Spinal cord (tissue), 10 donors: ENCODE results near the gene MYOZ2. TPM values are rescaled to one million over a fixed set of nuclear protein-coding genes. Genes with fewer than 3 reads are reported as not detected.
"Not testable (repeated sequence)": the region's sequence is repeated elsewhere in the genome, so short reads cannot be mapped to it uniquely, and the experiment has no call there.

Source experiments
- DNase-seq, 6 donors: peaks; one replicate each; pipeline versions ENCODE4 v3.0.0 to v3.0.0-alpha.2; 2013 to 2015; ENCODE audit warnings: low spot score in 6 of 6, low read depth in 4 of 6
- H3K27ac ChIP-seq: one replicate; pipeline ENCODE4 v1.5.1; 2013; ENCODE audit warnings: low read depth, low read length, control low read depth
- H3K27me3 ChIP-seq: one replicate; pipeline ENCODE4 v1.6.1; 2013; ENCODE audit warnings: low read length; ENCODE audit not compliant: control insufficient read depth, insufficient read depth
- H3K36me3 ChIP-seq: one replicate; pipeline ENCODE4 v1.6.1; 2013; ENCODE audit warnings: low read length; ENCODE audit not compliant: control insufficient read depth, insufficient read depth
- H3K4me1 ChIP-seq: one replicate; pipeline ENCODE4 v1.6.1; 2013; ENCODE audit warnings: low read length; ENCODE audit not compliant: control insufficient read depth, insufficient read depth
- H3K4me3 ChIP-seq: one replicate; pipeline ENCODE4 v1.5.1; 2013; ENCODE audit warnings: low read depth, low read length, control low read depth
- H3K9me3 ChIP-seq: one replicate; pipeline ENCODE4 v1.6.1; 2013; ENCODE audit warnings: low read length; ENCODE audit not compliant: control insufficient read depth, insufficient read depth
- WGBS: methylation state at CpG from one replicate; pipeline ENCODE4 v1.1.5; 2013; ENCODE audit warnings: missing lambda C conversion rate; ENCODE audit not compliant: insufficient coverage; 5-methylcytosine and 5-hydroxymethylcytosine counted together
- polyA plus RNA-seq, 2 donors: library from polyadenylated mRNA; unstranded; fragments of 120-200 nt; gene quantifications; one replicate each; pipeline ENCODE4 v1.2.1, GENCODE V29; 2013; ENCODE audit not compliant: insufficient read length in 2 of 2
- total RNA-seq, 2 donors: library from RNA; depleted of rRNA in 1 of 2; stranded (reverse); fragments of 120-200 nt in 1 of 2; fragments of >200 nt in 1 of 2; gene quantifications; one replicate each; pipeline versions ENCODE4 v1.2.3 to v1.2.4, GENCODE V29; 2013 to 2014
- donor health status: healthy.

MYOZ2 gene
- total and polyA plus RNA-seq, 4 donors: 0.30 to 0.90 (median 0.49) TPM

DNA sequence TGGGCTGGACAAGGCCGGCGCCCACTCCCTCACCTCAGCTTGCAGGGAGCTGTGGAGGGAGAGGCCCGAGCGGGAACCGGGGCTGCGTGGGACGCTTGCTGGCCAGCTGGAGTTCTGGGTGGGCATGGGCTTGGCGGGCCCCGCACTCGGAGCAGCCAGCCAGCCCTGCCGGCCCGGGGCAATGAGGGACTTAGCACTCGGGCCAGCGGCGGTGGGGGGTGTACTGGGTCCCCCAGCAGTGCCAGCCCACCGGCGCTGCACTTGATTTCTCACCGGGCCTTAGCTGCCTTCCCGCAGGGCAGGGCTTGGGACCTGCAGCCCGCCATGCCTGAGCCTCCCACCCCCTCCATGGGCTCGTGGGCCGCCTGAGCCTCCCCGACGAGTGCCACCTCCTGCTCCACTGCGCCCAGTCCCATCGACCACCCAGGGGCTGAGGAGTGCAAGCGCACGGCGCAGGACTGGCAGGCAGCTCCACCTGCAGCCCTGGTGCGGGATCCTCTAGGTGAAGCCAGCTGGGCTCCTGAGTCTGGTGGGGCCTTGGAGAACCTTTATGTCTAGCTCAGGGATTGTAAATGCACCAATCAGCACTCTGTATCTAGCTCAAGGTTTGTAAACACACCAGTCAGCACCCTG, 38.2 kb downstream of the MYOZ2 start:
- H3K27ac ChIP-seq, H3K36me3 ChIP-seq, H3K4me1 ChIP-seq, DNase-seq, H3K27me3 ChIP-seq, H3K9me3 ChIP-seq, H3K4me3 ChIP-seq: not testable (repeated sequence)
- 97% methylated on average over 23 of the region's 30 CpGs for WGBS

- no peaks in the 10 kb centered on the region for H3K27me3 ChIP-seq
- no peaks in the 10 kb centered on the region for H3K36me3 ChIP-seq
- H3K27ac ChIP-seq: no peak overlapping the region
- no peaks in the 10 kb centered on the region for H3K9me3 ChIP-seq
- no peaks in the 10 kb centered on the region for H3K4me1 ChIP-seq
- H3K4me3 ChIP-seq: no peak overlapping the region
- DNase-seq: no peak
- 92% methylated on average over 1 of the region's 1 CpG for WGBS
Observed at GRCh38 chr4:119179011-119179410, 43.4 kb downstream of the MYOZ2 start.

- no peaks in the 10 kb centered on the region for H3K27me3 ChIP-seq
- H3K4me3 ChIP-seq: no peak overlapping the region
- H3K27ac ChIP-seq: no peak overlapping the region
- no peak for DNase-seq
- 80% methylated on average over 1 of the region's 2 CpGs for WGBS
- H3K4me1 ChIP-seq: no peaks in the 10 kb centered on the region
- no peaks in the 10 kb centered on the region for H3K9me3 ChIP-seq
- H3K36me3 ChIP-seq: no peaks in the 10 kb centered on the region
Observed at GRCh38 chr4:119184128-119184527, 48.5 kb downstream of the MYOZ2 start.

DNA sequence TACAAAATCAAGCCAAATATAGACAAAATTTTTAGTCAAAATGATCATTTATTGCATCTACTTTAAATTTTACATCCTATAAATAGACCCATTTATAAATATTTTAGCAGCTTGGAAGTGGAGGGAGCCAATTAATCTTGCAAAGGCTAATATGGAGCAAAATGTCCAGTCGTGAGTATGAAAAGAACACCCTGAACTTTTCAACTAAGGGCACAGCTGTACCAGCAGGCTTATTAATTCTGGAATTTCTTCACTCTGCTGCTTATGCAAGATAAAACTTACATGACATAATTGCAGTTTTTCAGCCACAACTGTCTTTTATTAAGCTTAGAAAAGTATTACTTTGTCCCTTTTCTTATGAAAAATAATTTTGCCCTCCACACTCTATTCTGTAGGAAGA, 54.0 kb downstream of the MYOZ2 start:
- H3K36me3 ChIP-seq: no peaks in the 10 kb centered on the region
- no peaks in the 10 kb centered on the region for H3K27me3 ChIP-seq
- peak overlapping the region; percentile 75 for H3K27ac ChIP-seq
- H3K9me3 ChIP-seq: no peaks in the 10 kb centered on the region
- H3K4me3 ChIP-seq: no peak overlapping the region
- no peaks in the 10 kb centered on the region for H3K4me1 ChIP-seq
- DNase-seq: peak in 1 of 6 donors; percentile 9
- no CpG with 5 or more reads among the region's 1 CpG for WGBS

DNA sequence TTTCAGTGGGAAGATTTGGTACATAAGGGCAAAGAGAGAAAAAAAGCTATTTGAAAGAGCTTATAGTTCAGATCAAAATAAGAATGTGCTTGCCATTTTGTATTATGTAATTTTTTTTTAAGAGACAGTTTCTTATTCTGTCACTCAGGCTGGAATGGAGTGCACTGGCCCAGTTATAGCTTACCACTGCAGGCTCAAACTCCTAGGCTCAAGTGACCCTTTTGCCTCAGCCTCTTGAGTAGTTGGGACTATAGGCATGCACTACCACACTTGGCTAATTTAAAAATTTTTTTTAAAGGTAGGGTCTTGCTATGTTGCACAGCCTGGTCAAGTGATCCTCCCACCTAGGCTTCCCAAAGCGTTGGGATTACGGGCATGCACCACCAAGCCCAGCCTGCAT, 54.7 kb downstream of the MYOZ2 start:
- H3K9me3 ChIP-seq: no peaks in the 10 kb centered on the region
- no peaks in the 10 kb centered on the region for H3K4me1 ChIP-seq
- no peaks in the 10 kb centered on the region for H3K36me3 ChIP-seq
- H3K27me3 ChIP-seq: no peaks in the 10 kb centered on the region
- H3K4me3 ChIP-seq: no peak overlapping the region
- WGBS: 90% methylated on average over 2 of the region's 2 CpGs
- peak overlapping the region; percentile 75 for H3K27ac ChIP-seq
- no peak for DNase-seq

DNA sequence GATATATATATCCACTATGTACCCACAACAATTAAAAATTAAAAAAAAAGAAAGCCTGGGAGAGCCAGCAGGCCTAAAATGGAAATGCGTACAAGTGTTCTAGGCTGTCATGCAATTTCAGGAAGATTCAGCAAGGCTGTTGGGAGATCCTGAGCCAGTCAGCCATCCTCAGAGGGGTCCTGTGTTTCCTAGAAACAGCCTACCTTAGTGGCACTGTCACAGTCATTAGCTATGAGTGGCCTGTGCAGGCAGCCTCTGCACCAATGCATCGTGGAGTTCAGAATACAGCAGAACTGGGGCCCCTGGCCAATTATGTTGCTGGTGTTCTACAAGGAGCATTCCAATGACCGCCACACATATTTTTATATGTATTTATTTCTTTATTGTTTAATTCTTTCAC, 55.9 kb downstream of the MYOZ2 start:
- H3K4me1 ChIP-seq: no peaks in the 10 kb centered on the region
- no peak overlapping the region for H3K4me3 ChIP-seq
- H3K9me3 ChIP-seq: peaks cover 2% of the 10 kb centered on the region
- DNase-seq: no peak
- H3K27me3 ChIP-seq: no peaks in the 10 kb centered on the region
- no peak overlapping the region for H3K27ac ChIP-seq
- WGBS: 90% methylated on average over 2 of the region's 3 CpGs
- H3K36me3 ChIP-seq: no peaks in the 10 kb centered on the region

GRCh38 chr4:119197772-119198212, 62.2 kb downstream of the MYOZ2 start:
- H3K4me3 ChIP-seq: no peak overlapping the region
- no peak for DNase-seq
- no peaks in the 10 kb centered on the region for H3K36me3 ChIP-seq
- no peak overlapping the region for H3K27ac ChIP-seq
- WGBS: 83% methylated on average over 10 of the region's 11 CpGs
- H3K4me1 ChIP-seq: no peaks in the 10 kb centered on the region
- no peaks in the 10 kb centered on the region for H3K27me3 ChIP-seq
- peaks cover 2% of the 10 kb centered on the region for H3K9me3 ChIP-seq

GRCh38 chr4:119204916-119205315, 69.3 kb downstream of the MYOZ2 start:
- H3K4me3 ChIP-seq: no peak overlapping the region
- no peaks in the 10 kb centered on the region for H3K9me3 ChIP-seq
- H3K4me1 ChIP-seq: peaks cover 4% of the 10 kb centered on the region
- DNase-seq: peak in 1 of 6 donors; percentile 20
- peak overlapping the region; percentile 61 for H3K27ac ChIP-seq
- H3K27me3 ChIP-seq: no peaks in the 10 kb centered on the region
- no CpG with 5 or more reads among the region's 4 CpGs for WGBS
- no peaks in the 10 kb centered on the region for H3K36me3 ChIP-seq

DNA sequence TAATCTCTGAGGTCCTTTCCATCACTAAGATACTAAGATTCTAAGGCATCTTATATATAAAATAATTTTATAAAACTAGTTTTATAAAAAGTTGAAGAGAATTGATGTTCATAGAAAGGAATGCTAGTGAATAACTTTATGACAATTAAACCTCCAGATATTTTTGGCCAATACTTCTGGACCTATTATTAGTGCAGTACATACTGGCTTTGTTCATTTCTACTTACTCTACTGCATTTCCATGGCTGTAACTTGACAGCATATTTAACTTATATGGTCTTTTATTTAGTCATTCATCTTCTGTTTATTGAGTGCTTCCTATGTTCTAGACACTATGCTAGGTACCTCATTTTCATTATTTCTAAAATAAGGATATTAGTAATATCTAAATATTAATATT, 70.1 kb downstream of the MYOZ2 start:
- Histone ChIP-seq H3K27me3 (no peaks in the 10 kb centered on the region), H3K27ac (peak overlapping the region; percentile 64), H3K4me1 (peaks cover 4% of the 10 kb centered on the region), H3K36me3 (no peaks in the 10 kb centered on the region), H3K9me3 (no peaks in the 10 kb centered on the region), H3K4me3 (no peak overlapping the region)
- no peak for DNase-seq

DNA sequence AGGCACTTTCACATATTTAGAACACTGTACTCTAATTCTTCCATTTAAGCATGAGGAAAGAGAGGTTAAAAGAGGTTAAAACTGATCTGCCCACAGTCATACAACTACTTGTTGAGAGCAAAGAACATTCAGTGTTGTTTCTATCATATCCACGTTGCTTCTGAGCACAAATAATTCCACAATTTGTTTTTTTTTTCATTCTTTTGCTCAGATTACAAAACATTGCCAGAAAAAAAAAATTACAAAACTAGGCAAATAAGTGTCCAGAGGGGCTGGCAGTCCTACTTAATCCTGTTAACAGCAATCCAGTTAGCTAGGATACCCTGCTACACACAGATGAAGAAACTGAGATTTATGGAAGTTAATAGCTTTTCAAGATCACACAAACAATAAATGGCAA, 70.5 kb downstream of the MYOZ2 start:
- no peak for DNase-seq
- Histone ChIP-seq H3K27me3 (no peaks in the 10 kb centered on the region), H3K4me1 (peaks cover 4% of the 10 kb centered on the region), H3K36me3 (no peaks in the 10 kb centered on the region), H3K27ac (peak overlapping the region; percentile 64), H3K9me3 (no peaks in the 10 kb centered on the region), H3K4me3 (no peak overlapping the region)
- WGBS: no CpG with 5 or more reads among the region's 1 CpG
